Transverse colon (tissue), 4 donors: ENCODE data around the gene DGLUCY. TPM values are rescaled to one million over a fixed set of nuclear protein-coding genes. Genes with fewer than 3 reads are reported as not detected.
A peak's percentile ranks its signal among the peaks of the same experiment; 100 is the strongest.

Experiments used
- DNase-seq: peaks from one replicate; pipeline ENCODE4 v3.0.0-alpha.2; 2019
- H3K27ac ChIP-seq, 4 donors: fragments of 200-600 bp; sonication (generic); 2 replicates each; pipeline ENCODE4 v1.5.1; 2016 to 2018; ENCODE audit warnings: inconsistent platforms in 4 of 4
- H3K27me3 ChIP-seq: fragments of 200-600 bp; sonication (generic); 2 replicates; pipeline ENCODE4 v1.5.1; 2017; ENCODE audit warnings: inconsistent platforms
- H3K36me3 ChIP-seq, 4 donors: fragments of 200-600 bp; sonication (generic); 2 replicates each; pipeline ENCODE4 v1.5.1; 2017 to 2019; ENCODE audit warnings: inconsistent platforms in 4 of 4
- H3K4me1 ChIP-seq, 4 donors: fragments of 200-600 bp; sonication (generic); 2 replicates each; pipeline ENCODE4 v1.5.1; 2017 to 2020; ENCODE audit warnings: inconsistent platforms in 4 of 4
- H3K4me3 ChIP-seq, 4 donors: fragments of 200-600 bp; sonication (generic); 1 replicate in 1 of 4; 2 replicates in 3 of 4; pipeline versions ENCODE4 v1.5.1 to v1.6.1; 2017 to 2019; ENCODE audit warnings: inconsistent platforms in 4 of 4
- H3K9me3 ChIP-seq, 2 donors: fragments of 200-600 bp; sonication (generic); 2 replicates each; pipeline ENCODE4 v1.5.1; 2017 to 2019; ENCODE audit warnings: inconsistent platforms in 2 of 2
- EP300 ChIP-seq: sonication (generic); formaldehyde crosslinking; IDR thresholded peaks from one replicate; pipeline ENCODE4 v1.6.1; 2017; ENCODE audit warnings: antibody characterized with exemption, low read depth
- POLR2A ChIP-seq: fragments of 450-650 bp; IDR thresholded peaks from one replicate; pipeline ENCODE4 v1.6.1; 2016; ENCODE audit warnings: antibody characterized with exemption, mild to moderate bottlenecking, moderate library complexity
- POLR2AphosphoS5 ChIP-seq, 3 donors: sonication (generic); formaldehyde crosslinking; IDR thresholded peaks; one replicate each; pipeline ENCODE4 v1.6.1; 2016; ENCODE audit warnings: antibody characterized with exemption in 3 of 3
- WGBS, 2 donors: methylation state at CpG; one replicate each; pipeline ENCODE4 v1.1.5; 2018; ENCODE audit warnings: low coverage in 1 of 2; 5-methylcytosine and 5-hydroxymethylcytosine counted together
- in situ Hi-C, 4 donors: fragments of 200-750 bp; cut with MboI; loops; one replicate each; pipeline versions ENCODE4 v1.15.0 to v1.15.1; 2017; ENCODE audit warnings: low sequenced_read_pairs in 3 of 4, low pct_ligation_motif_present in 1 of 4, low pct_unique_long_range_greater_than_20kb in 1 of 4
- intact Hi-C: fragments of 100-400 bp; cut with DNase I; formaldehyde crosslinking; loops from one replicate; pipeline ENCODE4 v1.15.1; 2023; ENCODE audit warnings: low total_unique reads
- total RNA-seq, 4 donors: library from RNA; depleted of rRNA; stranded (reverse); fragments of >200 nt; gene quantifications; one replicate each; pipeline ENCODE4 v1.1.0, GENCODE V29; 2016
- TF ChIP-seq, protein P1 (sequence below), 5 experiments: fragments of 200-600 bp in 3 of 5; fragments of 450-650 bp in 2 of 5; sonication (generic) in 3 of 5; IDR thresholded peaks; 1 replicate in 2 of 5; 2 replicates in 3 of 5; pipeline ENCODE4 v1.5.1; 2016 to 2017; ENCODE audit warnings: antibody characterized with exemption in 5 of 5, inconsistent platforms in 3 of 5, mild to moderate bottlenecking in 2 of 5, moderate library complexity in 1 of 5

The DGLUCY gene
- total RNA-seq, 4 donors from 2014 or later = 62.1 to 229 (median 102) TPM

DNA sequence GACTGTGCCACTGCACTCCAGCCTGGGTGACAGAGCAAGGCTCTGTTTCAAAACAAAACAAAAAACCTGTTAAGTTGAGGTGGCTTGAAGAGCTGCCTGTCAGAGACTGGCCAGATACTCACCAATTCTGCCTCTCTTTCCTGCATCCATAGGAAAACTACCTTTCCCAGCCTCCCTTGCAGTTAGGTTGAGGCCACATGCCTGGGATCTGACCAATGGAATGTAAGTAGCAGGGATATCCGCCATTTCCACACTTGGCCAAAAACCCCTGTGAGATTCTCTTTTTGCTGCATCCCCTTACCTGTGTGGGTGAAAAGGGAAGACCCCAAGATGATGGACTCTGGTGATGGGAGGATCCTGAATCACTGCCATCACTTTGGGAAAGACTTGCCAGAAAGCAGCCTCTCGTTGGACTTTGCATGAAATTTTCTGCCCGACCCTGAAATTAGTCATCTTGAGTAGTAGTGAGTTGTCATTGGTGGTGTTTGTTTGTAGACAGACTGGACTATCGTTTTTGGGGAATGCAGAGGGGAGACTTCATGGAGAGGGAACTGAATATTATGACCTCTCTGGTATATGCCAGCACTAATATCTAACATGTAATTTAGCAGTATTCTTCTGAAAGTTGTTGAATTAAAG is 116.6 kb downstream of the DGLUCY start:
- 51 to 71% methylated on average over 3 to 4 of the region's 4 CpGs for WGBS, 2 donors
- Histone ChIP-seq H3K27ac (peak overlapping the region; percentile 46 to 68 (median 55)), H3K9me3 (no peaks in the 10 kb centered on the region), H3K4me3 (no peak overlapping the region), H3K27me3 (no peaks in the 10 kb centered on the region), H3K4me1 (peaks cover 0 to 12% (median 6%) of the 10 kb centered on the region in 4 donors), H3K36me3 (no peaks in the 10 kb centered on the region)
- in situ Hi-C loops = no loop called here
- no peak for DNase-seq
- intact Hi-C loops = no loop called here
- TF ChIP-seq POLR2AphosphoS5 (IDR thresholded peaks at IDR 0.05) = no peak
- TF ChIP-seq EP300 = no peak
- TF ChIP-seq POLR2A = no peak
- TF ChIP-seq, protein P1, sequence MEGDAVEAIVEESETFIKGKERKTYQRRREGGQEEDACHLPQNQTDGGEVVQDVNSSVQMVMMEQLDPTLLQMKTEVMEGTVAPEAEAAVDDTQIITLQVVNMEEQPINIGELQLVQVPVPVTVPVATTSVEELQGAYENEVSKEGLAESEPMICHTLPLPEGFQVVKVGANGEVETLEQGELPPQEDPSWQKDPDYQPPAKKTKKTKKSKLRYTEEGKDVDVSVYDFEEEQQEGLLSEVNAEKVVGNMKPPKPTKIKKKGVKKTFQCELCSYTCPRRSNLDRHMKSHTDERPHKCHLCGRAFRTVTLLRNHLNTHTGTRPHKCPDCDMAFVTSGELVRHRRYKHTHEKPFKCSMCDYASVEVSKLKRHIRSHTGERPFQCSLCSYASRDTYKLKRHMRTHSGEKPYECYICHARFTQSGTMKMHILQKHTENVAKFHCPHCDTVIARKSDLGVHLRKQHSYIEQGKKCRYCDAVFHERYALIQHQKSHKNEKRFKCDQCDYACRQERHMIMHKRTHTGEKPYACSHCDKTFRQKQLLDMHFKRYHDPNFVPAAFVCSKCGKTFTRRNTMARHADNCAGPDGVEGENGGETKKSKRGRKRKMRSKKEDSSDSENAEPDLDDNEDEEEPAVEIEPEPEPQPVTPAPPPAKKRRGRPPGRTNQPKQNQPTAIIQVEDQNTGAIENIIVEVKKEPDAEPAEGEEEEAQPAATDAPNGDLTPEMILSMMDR (IDR thresholded peaks at IDR 0.05) = no peak

GRCh38 chr14:91231446-91231845 is 117.6 kb downstream of the DGLUCY start:
- peak overlapping the region; percentile 49 to 68 (median 62) for H3K27ac ChIP-seq

DNA sequence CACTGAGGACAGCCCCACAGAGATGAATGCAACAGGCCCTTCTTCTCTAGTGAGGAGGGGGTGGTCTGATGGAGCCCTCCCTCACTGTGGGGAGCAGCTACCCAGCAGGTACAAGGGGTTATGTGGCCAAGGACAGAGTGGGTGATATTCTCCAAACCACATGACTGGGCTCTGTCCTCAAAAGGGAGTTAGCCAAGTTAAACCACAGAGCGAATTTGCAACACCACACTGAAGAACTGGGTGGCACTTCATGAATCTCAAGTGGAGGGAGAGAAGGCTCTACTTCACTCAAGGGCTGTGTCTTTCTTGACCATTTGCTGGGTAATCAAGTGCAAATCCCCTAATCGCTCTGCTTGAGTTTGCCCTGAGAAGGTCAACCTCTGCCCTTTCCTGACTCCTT is 118.2 kb downstream of the DGLUCY start:
- peak in 1 of 3 donors; percentile 5 for TF ChIP-seq POLR2AphosphoS5 (IDR thresholded peaks at IDR 0.05)
- no peak for TF ChIP-seq POLR2A
- TF ChIP-seq, protein P1 (IDR thresholded peaks at IDR 0.05) = no peak
- no peak for TF ChIP-seq EP300
- peaks cover 0 to 12% (median 6%) of the 10 kb centered on the region in 4 donors for H3K4me1 ChIP-seq
- no peaks in the 10 kb centered on the region for H3K36me3 ChIP-seq
- no peak for DNase-seq
- H3K4me3 ChIP-seq = no peak overlapping the region
- H3K27ac ChIP-seq = peak overlapping the region; percentile 49 to 68 (median 59)
- no peaks in the 10 kb centered on the region for H3K9me3 ChIP-seq
- intact Hi-C loops = no loop called here
- WGBS, 2 donors = 88% methylated on average over 2 of the region's 2 CpGs; no CpG with 5 or more reads in 1 of the 2 donors
- H3K27me3 ChIP-seq = no peaks in the 10 kb centered on the region
- in situ Hi-C loops = no loop called here

More at GRCh38 chr14:91231446-91231845, 117.6 kb downstream of the DGLUCY start:
- no peaks in the 10 kb centered on the region for H3K9me3 ChIP-seq
- whole genome bisulfite sequencing, 2 donors = 74 to 79% methylated on average over 3 of the region's 3 CpGs
- TF ChIP-seq, protein P1 (IDR thresholded peaks at IDR 0.05) = no peak
- TF ChIP-seq POLR2AphosphoS5 (IDR thresholded peaks at IDR 0.05) (peak in 1 of 3 donors; percentile 19), POLR2A (no peak), EP300 (no peak)
- no peaks in the 10 kb centered on the region for H3K36me3 ChIP-seq
- no peaks in the 10 kb centered on the region for H3K27me3 ChIP-seq
- in situ Hi-C loops (no loop called here), intact Hi-C loops (no loop called here)
- DNase-seq = no peak
- no peak overlapping the region for H3K4me3 ChIP-seq
- peaks cover 0 to 12% (median 6%) of the 10 kb centered on the region in 4 donors for H3K4me1 ChIP-seq

- intact Hi-C loops (no loop called here), in situ Hi-C loops (no loop called here)
- TF ChIP-seq EP300 (no peak), POLR2AphosphoS5 (IDR thresholded peaks at IDR 0.05) (no peak)
- peaks cover 0 to 12% (median 6%) of the 10 kb centered on the region in 4 donors for H3K4me1 ChIP-seq
- H3K9me3 ChIP-seq = no peaks in the 10 kb centered on the region
- no peak overlapping the region for H3K4me3 ChIP-seq
- H3K27me3 ChIP-seq = no peaks in the 10 kb centered on the region
- H3K27ac ChIP-seq = peak overlapping the region; percentile 30 to 64 (median 52)
- DNase-seq = no peak
- no peaks in the 10 kb centered on the region for H3K36me3 ChIP-seq
- WGBS, 2 donors = 79% methylated on average over 2 of the region's 2 CpGs; no CpG with 5 or more reads in 1 of the 2 donors
These were observed 118.7 kb downstream of the DGLUCY start for GRCh38 chr14:91232603-91233002.
